ENCODE measurements around the gene GLG1.

The GLG1 gene

DNA sequence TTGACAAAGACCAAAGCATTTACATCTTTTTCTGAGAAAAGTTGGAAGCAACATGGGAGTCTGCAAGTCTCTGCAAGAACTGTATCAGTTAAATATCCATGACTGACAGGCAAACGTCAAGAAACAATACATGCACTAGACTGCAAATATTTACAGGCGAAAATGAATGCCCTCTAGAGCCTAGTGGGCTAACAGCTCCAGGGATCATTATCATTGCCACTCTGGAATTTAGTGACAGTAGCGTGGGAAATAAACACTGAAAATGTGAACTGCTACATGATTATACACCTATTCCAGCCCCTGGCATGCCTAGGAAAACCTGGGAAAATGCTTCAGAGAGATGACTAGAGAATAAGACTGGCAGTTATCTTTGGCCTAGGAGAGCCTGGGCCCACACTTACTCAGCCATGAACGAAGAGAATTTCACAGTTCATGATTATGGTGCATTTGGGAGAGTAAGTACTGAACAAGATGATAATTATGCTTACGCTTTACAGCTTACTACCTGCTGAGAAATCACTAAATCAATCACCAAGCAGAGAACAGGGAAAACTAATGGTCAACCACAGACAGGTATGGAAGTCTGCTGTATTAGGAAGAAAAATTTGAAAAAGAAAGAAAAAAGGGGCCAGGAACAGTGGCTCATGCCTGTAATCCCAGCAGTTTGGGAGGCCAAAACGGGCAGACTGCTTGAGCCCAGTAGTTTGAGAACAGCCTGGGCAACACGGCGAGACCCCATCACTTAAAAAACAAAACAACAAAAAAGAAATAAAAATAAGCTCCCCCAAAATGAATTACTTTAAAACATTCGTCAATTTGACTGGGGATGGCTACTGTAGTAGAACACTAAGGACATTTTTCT is 119.0 kb downstream of the GLG1 start:
- no peak for DNase-seq (ENCODE audit: low read depth)
- TF ChIP-seq, protein P1, sequence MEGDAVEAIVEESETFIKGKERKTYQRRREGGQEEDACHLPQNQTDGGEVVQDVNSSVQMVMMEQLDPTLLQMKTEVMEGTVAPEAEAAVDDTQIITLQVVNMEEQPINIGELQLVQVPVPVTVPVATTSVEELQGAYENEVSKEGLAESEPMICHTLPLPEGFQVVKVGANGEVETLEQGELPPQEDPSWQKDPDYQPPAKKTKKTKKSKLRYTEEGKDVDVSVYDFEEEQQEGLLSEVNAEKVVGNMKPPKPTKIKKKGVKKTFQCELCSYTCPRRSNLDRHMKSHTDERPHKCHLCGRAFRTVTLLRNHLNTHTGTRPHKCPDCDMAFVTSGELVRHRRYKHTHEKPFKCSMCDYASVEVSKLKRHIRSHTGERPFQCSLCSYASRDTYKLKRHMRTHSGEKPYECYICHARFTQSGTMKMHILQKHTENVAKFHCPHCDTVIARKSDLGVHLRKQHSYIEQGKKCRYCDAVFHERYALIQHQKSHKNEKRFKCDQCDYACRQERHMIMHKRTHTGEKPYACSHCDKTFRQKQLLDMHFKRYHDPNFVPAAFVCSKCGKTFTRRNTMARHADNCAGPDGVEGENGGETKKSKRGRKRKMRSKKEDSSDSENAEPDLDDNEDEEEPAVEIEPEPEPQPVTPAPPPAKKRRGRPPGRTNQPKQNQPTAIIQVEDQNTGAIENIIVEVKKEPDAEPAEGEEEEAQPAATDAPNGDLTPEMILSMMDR (conservative IDR thresholded peaks at IDR 0.05; ENCODE audit: low read depth, low read length), result no peak
- H3K4me3 ChIP-seq (ENCODE audit: low read length), result no peak overlapping the region

DNA sequence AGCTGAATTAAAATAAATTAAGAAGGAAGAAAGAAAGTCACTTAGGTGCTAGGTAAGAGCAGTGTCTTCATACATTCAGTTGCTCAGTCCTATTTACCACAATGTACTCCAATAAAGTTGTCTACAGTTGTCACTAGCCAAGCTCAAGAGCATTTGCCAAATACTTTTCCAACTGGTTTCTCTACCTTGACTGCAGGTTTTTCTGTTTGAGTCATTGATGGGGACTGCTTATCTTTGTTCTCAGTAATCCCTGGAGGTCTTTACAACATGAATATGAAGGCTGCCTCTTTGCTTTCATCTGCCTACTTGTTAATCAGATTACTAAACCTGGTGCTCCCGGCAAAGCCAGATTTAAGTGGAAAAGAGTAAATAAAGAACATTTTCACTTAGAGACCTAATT is 121.0 kb downstream of the GLG1 start:
- DNase-seq (ENCODE audit: low read depth), result peak; percentile 6
- TF ChIP-seq, protein P1 (conservative IDR thresholded peaks at IDR 0.05; ENCODE audit: low read depth, low read length), result no peak
- no peak overlapping the region for H3K4me3 ChIP-seq (ENCODE audit: low read length)

DNA sequence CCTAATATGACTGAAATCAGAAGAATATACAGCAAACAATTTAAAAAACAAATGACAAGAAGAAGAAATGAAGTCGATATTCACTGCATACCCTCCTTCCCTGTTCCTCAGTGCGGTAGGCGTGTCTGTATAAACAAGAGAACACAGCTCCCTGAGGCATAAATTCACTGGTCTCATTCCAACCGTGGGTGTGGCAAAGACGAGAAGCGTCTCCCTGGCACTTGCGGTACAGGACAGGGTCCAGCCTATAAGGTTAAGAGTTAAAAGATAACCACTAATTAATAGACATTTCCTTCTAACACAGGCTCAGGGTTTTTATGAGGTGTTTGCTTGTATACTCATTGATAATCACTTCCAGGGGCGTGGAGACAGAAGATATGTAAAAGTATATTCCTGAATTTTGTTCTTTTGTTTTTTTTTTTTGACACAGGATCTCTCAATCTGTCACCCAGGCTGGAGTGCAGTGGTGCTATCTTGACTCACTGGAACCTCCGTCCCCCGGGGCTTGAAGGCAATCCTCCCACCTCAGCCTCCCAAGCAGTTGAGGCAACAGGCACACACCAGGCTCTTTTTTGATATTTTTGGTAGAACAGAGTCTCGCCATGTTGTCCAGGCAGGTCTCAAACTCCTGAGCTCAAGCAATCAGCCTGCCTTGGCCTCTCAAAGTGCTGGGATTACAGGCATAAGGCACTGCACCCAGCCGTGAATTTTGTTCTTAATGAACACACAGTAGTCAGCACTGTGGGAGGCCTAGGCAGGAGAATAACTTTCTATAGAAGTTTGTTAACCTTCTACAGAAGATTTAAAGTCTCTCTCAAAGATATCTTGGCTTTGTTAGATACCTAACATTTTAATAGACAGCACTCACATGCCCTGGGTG is 126.5 kb downstream of the GLG1 start:
- TF ChIP-seq, protein P1 (conservative IDR thresholded peaks at IDR 0.05; ENCODE audit: low read depth, low read length), result no peak
- peak; percentile 4 for DNase-seq (ENCODE audit: low read depth)
- H3K4me3 ChIP-seq (ENCODE audit: low read length), result no peak overlapping the region

DNA sequence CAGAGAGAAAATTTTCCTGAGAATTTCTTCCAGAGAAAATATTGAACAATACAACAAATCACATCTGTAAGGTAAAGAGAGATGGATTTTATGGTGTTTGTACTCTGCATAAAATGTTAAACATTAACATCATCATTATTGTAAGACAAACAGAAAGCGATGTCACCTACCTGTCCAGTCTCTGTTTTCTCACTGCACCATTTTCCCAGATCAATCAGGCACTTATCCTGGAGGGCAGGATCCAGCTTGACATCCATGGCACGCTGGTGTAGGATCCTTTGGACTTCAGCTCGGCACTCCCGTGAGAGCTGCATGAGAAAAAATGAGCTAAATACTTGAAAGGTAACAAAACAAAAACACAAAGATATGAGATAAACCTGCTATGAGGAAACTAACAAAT is 129.7 kb downstream of the GLG1 start:
- TF ChIP-seq, protein P1 (conservative IDR thresholded peaks at IDR 0.05; ENCODE audit: low read depth, low read length), result no peak
- DNase-seq (ENCODE audit: low read depth), result no peak
- no peak overlapping the region for H3K4me3 ChIP-seq (ENCODE audit: low read length)

DNA sequence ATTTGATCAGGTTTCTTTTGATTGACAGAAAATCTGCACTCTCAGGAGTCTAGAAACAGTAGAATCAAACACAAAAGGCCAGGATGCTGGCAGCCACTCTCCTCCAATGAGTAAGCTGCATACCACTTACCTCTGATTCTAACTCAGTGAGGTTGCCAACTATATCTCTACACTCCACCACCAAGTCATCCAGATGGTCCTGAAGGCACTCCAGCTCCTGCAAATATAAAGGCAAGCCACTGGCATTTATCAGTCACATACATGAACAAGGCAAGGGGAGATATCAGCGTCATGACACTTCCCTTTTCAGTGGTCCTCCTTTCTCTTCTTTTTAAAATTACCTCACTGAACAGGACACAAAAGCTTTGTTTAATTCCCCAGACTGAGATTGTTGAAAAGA is 132.5 kb downstream of the GLG1 start:
- no peak for DNase-seq (ENCODE audit: low read depth)
- H3K4me3 ChIP-seq (ENCODE audit: low read length), result no peak overlapping the region
- TF ChIP-seq, protein P1 (conservative IDR thresholded peaks at IDR 0.05; ENCODE audit: low read depth, low read length), result no peak

DNA sequence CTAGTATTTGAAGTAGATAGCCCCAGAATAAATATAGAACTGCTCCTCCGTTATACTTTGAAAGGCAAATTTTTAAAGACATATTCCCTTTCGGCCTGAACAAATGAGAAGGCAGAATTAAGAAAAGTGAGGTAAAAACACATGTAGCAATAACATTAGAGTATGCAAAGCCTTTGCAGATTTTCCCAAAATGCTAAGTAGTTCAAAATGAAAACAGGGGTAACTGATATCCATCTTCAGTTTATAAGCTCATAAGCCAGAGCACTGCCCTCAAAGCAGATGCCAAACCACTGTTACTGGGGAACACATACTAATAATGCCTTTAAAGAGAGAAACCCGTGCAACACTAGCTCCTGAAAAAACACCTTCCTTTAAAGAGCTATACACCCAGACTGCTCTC is 134.4 kb downstream of the GLG1 start:
- H3K4me3 ChIP-seq (ENCODE audit: low read length), result no peak overlapping the region
- TF ChIP-seq, protein P1 (conservative IDR thresholded peaks at IDR 0.05; ENCODE audit: low read depth, low read length), result no peak
- DNase-seq (ENCODE audit: low read depth), result no peak

All from retinal pigment epithelial cell (primary cell).